HG03558 (cell line): ENCODE measurements around the gene NECTIN2.
"Not testable (repeated sequence)": the region's sequence is repeated elsewhere in the genome, so short reads cannot be mapped to it uniquely, and the experiment has no call there.

Experiments used
- ATAC-seq: cut with Tn5 transposase; IDR thresholded peaks from one replicate; pipeline ENCODE4 v1.9.1; 2021; ENCODE audit warnings: moderate number of reproducible peaks; ENCODE audit not compliant: unreplicated experiment; ENCODE audit errors: extremely low read depth

The NECTIN2 gene

GRCh38 chr19:44903602-44904425 is 57.7 kb downstream of the NECTIN2 start:
- no peak for ATAC-seq

GRCh38 chr19:44904426-44904994 is 58.4 kb downstream of the NECTIN2 start:
- ATAC-seq, result no peak

GRCh38 chr19:44905437-44906160 is 59.5 kb downstream of the NECTIN2 start, which contains the start of gene APOE:
APOE (plus strand) TSS chr19:44905796; CDS start chr19:44906625, 829 bp downstream.
- ATAC-seq, result no peak

GRCh38 chr19:44907613-44908012 is 61.5 kb downstream of the NECTIN2 start:
- ATAC-seq, result no peak

- ATAC-seq, result no peak
Measured at GRCh38 chr19:44908074-44908835, 62.2 kb downstream of the NECTIN2 start.

- ATAC-seq, result no peak
Measured at GRCh38 chr19:44908836-44909261, 62.8 kb downstream of the NECTIN2 start.

- no peak for ATAC-seq
Measured at GRCh38 chr19:44909775-44910174, 63.7 kb downstream of the NECTIN2 start.

- not testable (repeated sequence) for ATAC-seq
Measured at GRCh38 chr19:44911896-44912295, 65.8 kb downstream of the NECTIN2 start.

- ATAC-seq, result no peak
Measured at GRCh38 chr19:44912854-44913253, 66.8 kb downstream of the NECTIN2 start.

GRCh38 chr19:44913512-44914432 is 67.7 kb downstream of the NECTIN2 start:
- ATAC-seq, result not testable (repeated sequence)

- ATAC-seq, result not testable (repeated sequence)
Measured at GRCh38 chr19:44914433-44915206, 68.5 kb downstream of the NECTIN2 start, which contains the start of gene APOC1. APOC1 (plus strand) TSS chr19:44914608; CDS start chr19:44914892, 284 bp downstream.

GRCh38 chr19:44924243-44924725 is 78.2 kb downstream of the NECTIN2 start:
- no peak for ATAC-seq

- no peak for ATAC-seq
Measured at GRCh38 chr19:44925114-44925891, 79.2 kb downstream of the NECTIN2 start.

GRCh38 chr19:44926245-44927077 is 80.4 kb downstream of the NECTIN2 start:
- not testable (repeated sequence) for ATAC-seq

- ATAC-seq, result no peak
Measured at GRCh38 chr19:44927746-44928145, 81.6 kb downstream of the NECTIN2 start.

- ATAC-seq, result no peak
Measured at GRCh38 chr19:44930088-44930487, 84.0 kb downstream of the NECTIN2 start.

GRCh38 chr19:44931541-44931940 is 85.4 kb downstream of the NECTIN2 start:
- no peak for ATAC-seq
